ENCODE measurements around the gene MSH2. TPM values are rescaled to one million over a fixed set of nuclear protein-coding genes. Genes with fewer than 3 reads are reported as not detected.
"Not testable (repeated sequence)": the region's sequence is repeated elsewhere in the genome, so short reads cannot be mapped to it uniquely, and the experiment has no call there.

Gene MSH2
- total RNA-seq, 2 experiments from 2014 or later = 57.0 to 59.1 TPM

DNA sequence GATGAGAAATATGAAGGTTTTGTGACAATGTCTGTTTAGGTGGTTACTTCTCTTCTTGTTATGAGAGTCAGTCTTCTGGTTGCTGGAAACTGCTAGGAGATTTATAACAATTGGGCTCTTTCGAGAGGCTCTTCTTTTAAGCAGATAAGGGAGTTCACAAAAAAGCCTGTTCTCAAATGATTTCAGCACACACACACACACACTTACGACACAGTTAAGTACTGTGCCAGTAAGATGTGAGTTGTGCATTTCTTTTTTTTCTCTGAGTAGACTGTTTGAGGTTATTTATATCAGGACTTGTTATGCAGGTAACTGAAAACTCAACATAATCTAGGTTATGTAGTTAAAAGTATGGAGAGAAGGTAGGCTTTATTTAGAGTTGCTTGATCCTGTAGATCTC is 49.8 kb downstream of the MSH2 start:
- intact Hi-C loops (cut with micrococcal nuclease) = no loop called here
- no peaks in the 10 kb centered on the region for H3K27me3 Mint-ChIP-seq
- H3K9me3 Mint-ChIP-seq = no peaks in the 10 kb centered on the region
- no peaks in the 10 kb centered on the region for H3K4me1 Mint-ChIP-seq (ENCODE audit: low read depth)
- ChIA-PET CTCF (no interaction called here), POLR2A (no interaction called here)
- no peak overlapping the region for H3K4me3 Mint-ChIP-seq
- peaks cover 41% of the 10 kb centered on the region for H3K36me3 Mint-ChIP-seq
- no peak overlapping the region for H3K27ac Mint-ChIP-seq
- no peak for DNase-seq

DNA sequence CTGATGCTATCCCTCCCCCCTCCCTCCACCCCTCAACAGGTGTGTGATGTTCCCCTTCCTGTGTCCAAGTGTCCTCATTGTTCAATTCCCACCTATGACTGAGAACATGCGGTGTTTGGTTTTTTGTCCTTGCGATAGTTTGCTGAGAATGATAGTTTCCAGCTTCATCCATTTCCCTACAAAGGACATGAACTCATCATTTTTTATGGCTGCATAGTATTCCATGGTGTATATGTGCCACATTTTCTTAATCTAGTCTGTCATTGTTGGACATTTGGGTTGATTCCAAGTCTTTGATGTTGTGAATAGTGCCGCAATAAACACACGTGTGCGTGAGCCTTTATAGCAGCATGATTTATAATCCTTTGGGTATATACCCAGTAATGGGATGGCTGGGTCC is 51.9 kb downstream of the MSH2 start:
- DNase-seq; H3K27ac Mint-ChIP-seq; H3K4me3 Mint-ChIP-seq; H3K4me1 Mint-ChIP-seq (ENCODE audit: low read depth); POLR2A ChIA-PET; H3K27me3 Mint-ChIP-seq; CTCF ChIA-PET; intact Hi-C loops (cut with micrococcal nuclease); H3K9me3 Mint-ChIP-seq: not testable (repeated sequence)
- H3K36me3 Mint-ChIP-seq = peaks cover 37% of the 10 kb centered on the region

DNA sequence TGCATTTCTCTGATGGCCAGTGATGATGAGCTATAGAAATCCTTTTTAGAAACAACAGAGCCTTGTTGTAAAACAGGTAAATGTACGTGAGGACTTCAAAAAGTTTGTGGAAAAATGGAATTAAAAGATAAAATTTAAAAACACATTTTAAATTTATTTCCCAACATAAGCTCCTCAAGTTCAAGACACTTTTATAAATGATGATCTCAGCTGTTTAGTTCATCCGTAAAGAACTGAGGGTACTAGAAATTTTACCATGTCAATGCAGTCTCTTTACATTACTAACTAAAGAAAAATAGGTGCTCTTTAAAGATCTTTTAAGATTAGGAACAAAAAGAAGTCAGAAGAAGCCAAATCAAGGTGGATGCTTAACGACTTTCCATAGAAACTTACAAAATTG is 52.5 kb downstream of the MSH2 start:
- H3K27me3 Mint-ChIP-seq = no peaks in the 10 kb centered on the region
- ChIA-PET CTCF (no interaction called here), POLR2A (no interaction called here)
- H3K9me3 Mint-ChIP-seq = no peaks in the 10 kb centered on the region
- intact Hi-C loops (cut with micrococcal nuclease) = no loop called here
- no peak overlapping the region for H3K4me3 Mint-ChIP-seq
- no peaks in the 10 kb centered on the region for H3K4me1 Mint-ChIP-seq (ENCODE audit: low read depth)
- peaks cover 39% of the 10 kb centered on the region for H3K36me3 Mint-ChIP-seq
- H3K27ac Mint-ChIP-seq = no peak overlapping the region
- no peak for DNase-seq

DNA sequence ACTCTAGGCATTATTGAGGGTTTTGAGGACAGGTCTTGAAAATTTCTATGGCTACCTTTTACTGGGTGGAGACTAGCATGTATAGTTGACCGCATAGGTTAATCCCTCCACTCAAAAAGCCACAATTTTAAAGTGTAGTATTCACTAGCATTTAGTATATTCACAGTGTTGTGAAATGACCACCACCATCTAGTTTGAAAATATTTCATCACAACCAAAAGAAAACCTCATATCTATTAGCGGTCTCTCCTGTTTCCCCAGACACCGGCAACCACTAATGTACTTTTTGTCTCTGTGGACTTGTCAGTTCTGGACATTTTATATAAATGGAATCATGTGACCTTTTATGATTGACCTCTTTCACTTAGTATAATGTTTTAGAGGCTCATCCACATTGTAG is 53.9 kb downstream of the MSH2 start:
- no peaks in the 10 kb centered on the region for H3K4me1 Mint-ChIP-seq (ENCODE audit: low read depth)
- intact Hi-C loops (cut with micrococcal nuclease) = no loop called here
- POLR2A ChIA-PET = no interaction called here
- CTCF ChIA-PET = no interaction called here
- H3K27me3 Mint-ChIP-seq = no peaks in the 10 kb centered on the region
- H3K27ac Mint-ChIP-seq = no peak overlapping the region
- peaks cover 30% of the 10 kb centered on the region for H3K36me3 Mint-ChIP-seq
- DNase-seq = no peak
- no peak overlapping the region for H3K4me3 Mint-ChIP-seq
- no peaks in the 10 kb centered on the region for H3K9me3 Mint-ChIP-seq

DNA sequence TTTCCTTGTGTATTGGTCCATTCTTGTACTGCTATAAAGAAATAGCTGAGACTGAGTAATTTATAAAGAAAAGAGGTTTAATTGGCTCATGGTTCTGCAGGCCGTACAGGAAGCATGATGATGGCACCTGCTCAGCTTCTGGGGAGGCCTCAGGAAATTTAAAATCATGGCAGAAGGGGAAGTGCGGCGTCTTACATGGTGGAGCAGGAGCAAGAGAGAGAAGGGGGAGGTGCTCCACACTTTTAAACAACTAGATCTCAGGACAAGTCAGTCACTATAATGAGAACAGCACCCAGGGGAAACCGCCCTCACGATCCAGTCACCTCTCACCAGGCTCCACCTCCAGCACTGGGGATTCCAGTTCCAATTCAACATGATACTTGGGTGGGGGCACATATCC is 54.3 kb downstream of the MSH2 start:
- DNase-seq = no peak
- H3K27ac Mint-ChIP-seq = no peak overlapping the region
- intact Hi-C loops (cut with micrococcal nuclease) = no loop called here
- peaks cover 32% of the 10 kb centered on the region for H3K36me3 Mint-ChIP-seq
- H3K9me3 Mint-ChIP-seq = no peaks in the 10 kb centered on the region
- H3K27me3 Mint-ChIP-seq = no peaks in the 10 kb centered on the region
- no peaks in the 10 kb centered on the region for H3K4me1 Mint-ChIP-seq (ENCODE audit: low read depth)
- H3K4me3 Mint-ChIP-seq = no peak overlapping the region
- POLR2A ChIA-PET = no interaction called here
- CTCF ChIA-PET = no interaction called here

DNA sequence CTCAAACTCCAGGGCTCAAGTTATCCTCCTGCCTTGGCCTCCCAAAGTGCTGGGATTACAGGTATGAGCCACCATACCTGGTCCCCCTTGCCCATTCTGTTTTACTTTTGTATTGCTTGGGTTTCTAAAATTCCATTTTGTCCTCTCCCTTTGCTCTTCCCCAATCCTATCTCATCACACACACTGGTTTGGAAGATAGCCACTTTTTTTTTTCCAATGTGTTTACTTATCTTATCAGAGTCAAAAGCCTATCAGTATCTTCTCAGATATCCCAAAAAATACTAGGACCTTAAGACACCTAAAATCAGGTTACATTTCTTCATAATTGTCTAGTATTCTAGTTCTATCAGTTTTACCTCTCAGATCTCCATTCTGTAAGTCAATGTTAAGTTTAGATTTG is 56.1 kb downstream of the MSH2 start:
- Mint-ChIP-seq H3K4me3 (no peak overlapping the region), H3K27me3 (no peaks in the 10 kb centered on the region), H3K9me3 (no peaks in the 10 kb centered on the region), H3K4me1 (ENCODE audit: low read depth) (no peaks in the 10 kb centered on the region), H3K27ac (no peak overlapping the region), H3K36me3 (peaks cover 36% of the 10 kb centered on the region)
- POLR2A ChIA-PET = no interaction called here
- no peak for DNase-seq
- CTCF ChIA-PET = no interaction called here
- intact Hi-C loops (cut with micrococcal nuclease) = no loop called here

DNA sequence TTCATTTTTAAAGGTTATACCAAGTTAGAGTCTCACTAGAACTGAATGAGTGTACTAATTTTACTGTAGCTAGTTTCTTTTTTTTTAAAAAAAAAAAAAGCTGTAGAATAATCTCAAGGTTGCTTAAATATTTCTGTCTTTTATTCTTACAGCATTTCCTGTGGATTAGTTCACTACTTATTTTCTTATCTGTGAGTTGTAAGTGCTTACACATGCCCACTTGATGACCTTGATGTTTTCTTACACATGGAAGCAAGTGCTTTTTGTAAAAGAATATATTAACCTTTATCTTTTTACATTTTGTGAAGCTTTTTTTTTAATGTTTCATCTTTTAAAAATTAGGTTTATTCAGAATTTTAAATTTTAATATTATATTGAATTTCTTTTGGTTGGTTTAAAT is 57.8 kb downstream of the MSH2 start:
- Mint-ChIP-seq H3K36me3 (peaks cover 35% of the 10 kb centered on the region), H3K27ac (no peak overlapping the region), H3K4me3 (no peak overlapping the region), H3K4me1 (ENCODE audit: low read depth) (no peaks in the 10 kb centered on the region), H3K9me3 (no peaks in the 10 kb centered on the region), H3K27me3 (no peaks in the 10 kb centered on the region)
- intact Hi-C loops (cut with micrococcal nuclease) = no loop called here
- CTCF ChIA-PET = interaction anchor here (0.9 to 1.3 kb wide), 2 partner anchors 21 to 307 kb away, joined by 3 read pairs; no protein-coding TSS in a partner anchor
- no peak for DNase-seq
- POLR2A ChIA-PET = no interaction called here

DNA sequence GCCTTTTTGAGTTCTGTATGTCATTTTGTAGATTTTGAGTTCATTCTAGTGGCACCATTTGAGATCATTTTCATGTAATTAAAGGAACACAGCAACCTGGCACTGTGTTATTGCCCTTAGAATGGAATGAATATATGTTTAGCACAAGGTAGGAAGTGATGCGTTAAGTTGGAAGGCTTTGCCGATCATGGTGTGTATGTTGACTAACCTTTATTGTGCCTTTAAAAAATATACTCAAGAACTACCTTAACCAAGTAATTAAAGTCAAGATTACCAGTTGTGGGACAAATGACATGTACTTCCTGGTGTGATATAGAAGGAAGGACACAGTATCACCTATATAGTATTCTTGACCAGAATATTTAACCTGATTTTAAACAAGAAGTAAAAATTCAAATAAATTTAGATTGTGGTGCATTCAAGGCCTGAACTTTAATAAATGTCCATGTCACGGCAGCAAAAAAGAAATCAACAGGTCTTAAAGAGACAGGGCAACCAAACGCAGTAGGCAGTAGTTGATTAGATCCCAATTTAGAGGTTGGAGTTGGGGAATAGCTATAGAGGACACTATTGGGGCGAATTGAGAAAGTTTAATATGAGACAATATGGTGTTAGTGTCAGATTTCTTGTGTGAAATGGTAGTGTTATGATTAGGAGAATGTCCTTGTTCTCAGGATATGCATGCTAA is 68.6 kb downstream of the MSH2 start:
- H3K36me3 Mint-ChIP-seq = peaks cover 35% of the 10 kb centered on the region
- POLR2A ChIA-PET = no interaction called here
- no peak for DNase-seq
- no peaks in the 10 kb centered on the region for H3K4me1 Mint-ChIP-seq (ENCODE audit: low read depth)
- H3K4me3 Mint-ChIP-seq = no peak overlapping the region
- CTCF ChIA-PET = no interaction called here
- H3K27me3 Mint-ChIP-seq = no peaks in the 10 kb centered on the region
- no peaks in the 10 kb centered on the region for H3K9me3 Mint-ChIP-seq
- intact Hi-C loops (cut with micrococcal nuclease) = no loop called here
- no peak overlapping the region for H3K27ac Mint-ChIP-seq

DNA sequence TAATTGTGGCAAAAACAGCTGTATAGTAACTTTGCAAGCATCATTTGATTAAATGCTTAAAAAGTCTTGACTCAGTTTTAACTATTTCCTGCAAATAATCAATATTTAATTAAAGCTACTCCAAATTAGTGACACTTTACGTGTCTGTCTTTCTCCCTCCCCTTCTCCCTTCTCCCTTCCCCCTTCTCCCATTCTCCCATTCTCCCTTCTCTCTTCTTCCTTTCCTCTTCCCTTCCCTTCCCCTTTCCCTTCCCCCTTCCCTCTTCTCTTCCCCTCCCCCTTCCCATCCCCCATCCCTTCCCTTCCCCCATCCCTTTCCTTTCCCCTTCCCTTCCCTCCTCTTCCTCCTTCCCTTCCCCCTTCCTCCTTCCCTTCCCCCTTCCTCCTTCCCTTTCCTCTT is 76.9 kb downstream of the MSH2 start:
- ChIA-PET CTCF (no interaction called here), POLR2A (no interaction called here)
- no peaks in the 10 kb centered on the region for H3K9me3 Mint-ChIP-seq
- no peaks in the 10 kb centered on the region for H3K4me1 Mint-ChIP-seq (ENCODE audit: low read depth)
- DNase-seq = no peak
- no peak overlapping the region for H3K4me3 Mint-ChIP-seq
- H3K27me3 Mint-ChIP-seq = no peaks in the 10 kb centered on the region
- no peak overlapping the region for H3K27ac Mint-ChIP-seq
- intact Hi-C loops (cut with micrococcal nuclease) = no loop called here
- H3K36me3 Mint-ChIP-seq = peaks cover 41% of the 10 kb centered on the region

DNA sequence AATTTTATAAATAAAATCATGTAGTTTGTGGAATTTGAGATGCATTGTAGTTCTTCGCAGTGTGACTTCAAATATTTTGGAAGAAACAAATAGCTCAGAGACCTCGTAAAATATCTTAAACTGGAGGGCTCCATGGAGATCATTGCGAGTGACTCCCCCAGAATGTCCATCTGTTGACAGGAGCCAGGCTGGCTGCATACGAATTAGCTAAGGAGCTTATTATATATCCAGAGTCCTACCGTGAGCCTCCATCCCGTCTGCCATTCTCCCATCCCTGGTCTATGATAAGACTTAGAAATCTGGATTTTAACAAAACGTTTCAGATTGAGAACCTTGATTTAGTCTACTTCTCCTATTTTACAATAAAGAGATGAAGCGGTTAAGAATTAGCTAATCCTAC is 80.2 kb downstream of the MSH2 start:
- Mint-ChIP-seq H3K36me3 (peaks cover 37% of the 10 kb centered on the region), H3K4me1 (ENCODE audit: low read depth) (peaks cover 10% of the 10 kb centered on the region), H3K9me3 (no peaks in the 10 kb centered on the region), H3K27ac (no peak overlapping the region), H3K27me3 (no peaks in the 10 kb centered on the region), H3K4me3 (no peak overlapping the region)
- CTCF ChIA-PET = interaction anchor here (1.8 kb wide), 1 partner anchor 284 kb away, joined by 6 read pairs; no protein-coding TSS in a partner anchor
- no peak for DNase-seq
- intact Hi-C loops (cut with micrococcal nuclease) = no loop called here
- POLR2A ChIA-PET = no interaction called here

DNA sequence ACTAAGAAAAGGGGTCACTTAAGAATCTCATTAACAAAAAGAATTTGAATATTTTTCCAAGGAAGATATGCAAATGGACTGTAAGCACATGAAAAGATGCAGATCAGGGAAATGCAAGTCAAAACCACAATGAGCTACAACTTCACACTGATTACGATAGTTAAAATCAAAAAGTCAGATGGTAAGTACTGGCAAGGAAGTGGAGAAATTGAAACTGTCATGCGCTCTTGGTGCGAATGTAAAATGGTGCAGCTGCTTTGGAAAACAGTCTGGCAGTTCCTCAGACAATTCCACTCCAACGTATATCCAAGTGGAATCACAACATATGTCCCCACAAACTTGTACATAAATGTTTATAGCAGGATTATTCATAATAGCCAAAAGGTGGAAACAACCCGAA is 81.4 kb downstream of the MSH2 start:
- H3K4me1 Mint-ChIP-seq (ENCODE audit: low read depth) = peaks cover 10% of the 10 kb centered on the region
- H3K9me3 Mint-ChIP-seq = no peaks in the 10 kb centered on the region
- no peaks in the 10 kb centered on the region for H3K27me3 Mint-ChIP-seq
- ChIA-PET POLR2A (no interaction called here), CTCF (interaction anchor here (1.2 to 1.8 kb wide), 3 partner anchors 150 to 283 kb away, joined by 4 to 6 read pairs (median 5); no protein-coding TSS in a partner anchor)
- H3K27ac Mint-ChIP-seq = no peak overlapping the region
- intact Hi-C loops (cut with micrococcal nuclease) = no loop called here
- DNase-seq = no peak
- no peak overlapping the region for H3K4me3 Mint-ChIP-seq
- peaks cover 34% of the 10 kb centered on the region for H3K36me3 Mint-ChIP-seq

DNA sequence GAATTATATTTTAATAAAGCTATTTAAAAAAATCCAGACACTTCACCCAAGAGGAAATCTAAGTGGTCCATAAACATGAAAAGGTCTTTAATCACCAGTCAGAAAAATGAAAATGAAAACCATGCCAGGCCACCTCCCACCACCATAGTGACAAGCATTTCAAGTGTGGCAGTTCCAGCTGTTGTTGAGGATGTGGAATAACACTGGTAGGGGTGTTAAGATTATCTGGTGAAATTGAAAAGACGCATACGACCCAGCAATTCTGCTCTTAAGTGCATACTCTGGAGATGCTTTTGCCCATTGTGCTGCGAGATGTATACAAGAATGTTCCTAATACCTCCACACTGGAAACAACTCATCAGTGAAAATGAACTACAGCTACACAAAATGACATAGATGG is 82.2 kb downstream of the MSH2 start:
- H3K27ac Mint-ChIP-seq = no peak overlapping the region
- H3K9me3 Mint-ChIP-seq = no peaks in the 10 kb centered on the region
- POLR2A ChIA-PET = no interaction called here
- intact Hi-C loops (cut with micrococcal nuclease) = no loop called here
- no peaks in the 10 kb centered on the region for H3K27me3 Mint-ChIP-seq
- no peak overlapping the region for H3K4me3 Mint-ChIP-seq
- CTCF ChIA-PET = interaction anchor here (0.7 to 1.7 kb wide), 3 partner anchors 150 to 363 kb away, joined by 3 to 5 read pairs (median 4); no protein-coding TSS in a partner anchor
- peaks cover 10% of the 10 kb centered on the region for H3K4me1 Mint-ChIP-seq (ENCODE audit: low read depth)
- no peak for DNase-seq
- H3K36me3 Mint-ChIP-seq = peaks cover 34% of the 10 kb centered on the region

DNA sequence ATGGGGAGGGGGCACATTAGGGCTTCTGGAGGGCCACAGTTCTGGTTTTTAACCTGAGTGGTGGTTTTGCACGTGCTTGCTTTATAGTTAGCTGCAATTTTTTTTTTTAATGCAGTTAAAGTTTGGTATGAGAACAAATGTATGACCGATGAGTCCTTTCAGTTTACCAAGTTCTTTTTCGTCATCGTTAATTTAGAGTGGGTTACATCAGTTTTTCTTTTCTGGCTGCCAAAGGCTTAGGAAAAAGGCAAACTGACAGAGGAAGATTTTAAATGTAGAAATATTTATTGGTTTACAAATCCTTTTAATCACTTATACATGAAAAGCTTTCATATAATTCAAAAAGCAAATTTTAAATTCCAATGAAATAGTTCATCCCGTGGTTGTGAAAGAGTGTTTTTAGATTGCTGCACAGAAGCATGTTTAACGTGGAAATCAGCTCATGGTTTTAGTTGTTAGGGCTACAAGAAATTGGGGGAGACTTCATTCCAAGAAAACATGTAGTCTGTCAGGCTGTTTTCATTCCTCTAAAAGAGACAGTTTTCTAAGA is 82.9 kb downstream of the MSH2 start:
- Mint-ChIP-seq H3K27ac (no peak overlapping the region), H3K36me3 (peaks cover 31% of the 10 kb centered on the region), H3K4me1 (ENCODE audit: low read depth) (peaks cover 10% of the 10 kb centered on the region), H3K4me3 (no peak overlapping the region), H3K27me3 (no peaks in the 10 kb centered on the region), H3K9me3 (no peaks in the 10 kb centered on the region)
- DNase-seq = no peak
- ChIA-PET POLR2A (interaction anchor here (0.7 kb wide), 1 partner anchor 9 kb away, joined by 3 read pairs; no protein-coding TSS in a partner anchor), CTCF (interaction anchor here (0.7 to 1.7 kb wide), 2 partner anchors 281 to 364 kb away, joined by 3 to 5 read pairs; no protein-coding TSS in a partner anchor)
- intact Hi-C loops (cut with micrococcal nuclease) = no loop called here
